GM12878 (cell line): ENCODE results near the gene RIC1. TPM values are rescaled to one million over a fixed set of nuclear protein-coding genes. Genes with fewer than 3 reads are reported as not detected.

Experiments used
- ATF3 ChIP-seq: IDR thresholded peaks from 2 replicates; pipeline ENCODE4 v1.6.1; 2011; ENCODE audit warnings: low read depth, mild to moderate bottlenecking, low read length, moderate library complexity, borderline replicate concordance; ENCODE audit errors: extremely low read depth
- BCLAF1 ChIP-seq: fragments of 450-650 bp; IDR thresholded peaks from 2 replicates; pipeline ENCODE4 v1.6.1; 2017; ENCODE audit warnings: antibody characterized with exemption, mild to moderate bottlenecking, moderate library complexity
- BRCA1 ChIP-seq: IDR thresholded peaks from 2 replicates; pipeline ENCODE4 v1.6.1; 2011; ENCODE audit warnings: low read depth, low read length, improper control_type of control experiment
- CEBPB ChIP-seq, 2 experiments: fragments of 150-350 bp in 1 of 2; IDR thresholded peaks; 2 replicates each; pipeline ENCODE4 v1.6.1; 2012 to 2014; ENCODE audit warnings: low read depth in 2 of 2, low read length in 2 of 2, borderline replicate concordance in 1 of 2, inconsistent platforms in 1 of 2
- DPF2 ChIP-seq: fragments of 450-650 bp; IDR thresholded peaks from 2 replicates; pipeline ENCODE4 v1.6.1; 2017; ENCODE audit warnings: mild to moderate bottlenecking
- E2F4 ChIP-seq: IDR thresholded peaks from 2 replicates; pipeline ENCODE4 v1.6.1; 2012; ENCODE audit warnings: low read depth, low read length, improper control_type of control experiment
- FOXM1 ChIP-seq: IDR thresholded peaks from 2 replicates; pipeline ENCODE4 v1.6.1; 2012; ENCODE audit warnings: low read depth, mild to moderate bottlenecking, inconsistent platforms, low read length, moderate library complexity
- HDAC6 ChIP-seq: fragments of 200-600 bp; sonication (generic); IDR thresholded peaks from one replicate; pipeline ENCODE4 v1.8.0; 2017; ENCODE audit warnings: antibody characterized with exemption; ENCODE audit not compliant: unreplicated experiment
- KLF5 ChIP-seq: fragments of 450-650 bp; IDR thresholded peaks from 2 replicates; pipeline ENCODE4 v1.6.1; 2014; ENCODE audit warnings: mild to moderate bottlenecking; ENCODE audit not compliant: partially characterized antibody
- RBBP5 ChIP-seq: fragments of 200-600 bp; sonication (generic); conservative IDR thresholded peaks from 2 replicates; pipeline ENCODE4 v1.6.1; 2016
- SIX5 ChIP-seq: IDR thresholded peaks from 2 replicates; pipeline ENCODE4 v1.6.1; 2011; ENCODE audit warnings: mild to moderate bottlenecking, low read depth, low read length, moderate library complexity; ENCODE audit not compliant: severe bottlenecking
- TAF1 ChIP-seq: IDR thresholded peaks from 2 replicates; pipeline ENCODE4 v1.6.1; 2011; ENCODE audit warnings: mild to moderate bottlenecking, low read depth, low read length, borderline replicate concordance
- WRNIP1 ChIP-seq: IDR thresholded peaks from 2 replicates; pipeline ENCODE4 v1.6.1; 2011; ENCODE audit warnings: low read depth, low read length, improper control_type of control experiment, borderline replicate concordance
- ZBTB11 ChIP-seq: fragments of 450-650 bp; formaldehyde crosslinking; IDR thresholded peaks from 2 replicates; pipeline ENCODE4 v1.5.0; 2022; ENCODE audit warnings: mild to moderate bottlenecking, missing genetic modification characterization
- ZNF274 ChIP-seq: IDR thresholded peaks from one replicate; pipeline ENCODE4 v1.8.0; 2011; ENCODE audit not compliant: insufficient read length, insufficient read depth
- ZNF384 ChIP-seq: IDR thresholded peaks from 2 replicates; pipeline ENCODE4 v1.6.1; 2012; ENCODE audit warnings: low read depth, mild to moderate bottlenecking, low read length, improper control_type of control experiment, borderline replicate concordance
- ZNF592 ChIP-seq: fragments of 450-650 bp; IDR thresholded peaks from 2 replicates; pipeline ENCODE4 v1.6.1; 2017; ENCODE audit warnings: mild to moderate bottlenecking, moderate library complexity
- polyA plus RNA-seq, 11 experiments: library from polyadenylated mRNA; depleted of rRNA in 4 of 11; unstranded in 6 of 11; stranded (reverse) in 5 of 11; fragments of >200 nt; fragmentation: Nextera tagmentation in 4 of 11; fragmentation: Illumina TruSeq in 1 of 11; extraction: Ambion mirVana in 4 of 11; extraction: Trizol in 1 of 11; gene quantifications; 1 replicate in 1 of 11; 2 replicates in 10 of 11; pipeline versions ENCODE4 v1.2.1 to v1.2.3, GENCODE V29; 2011 to 2016; ENCODE audit warnings: inconsistent platforms in 2 of 11, missing spikeins in 2 of 11, low read depth in 1 of 11
- total RNA-seq, 4 experiments: library from RNA; depleted of rRNA in 3 of 4; stranded (reverse); fragments of >200 nt in 3 of 4; fragmentation: Illumina TruSeq in 1 of 4; extraction: Trizol in 1 of 4; gene quantifications; 2 replicates each; pipeline versions ENCODE4 v1.2.1 to v1.2.3, GENCODE V29; 2013 to 2021

The RIC1 gene
- total and polyA plus RNA-seq, 10 of the 15 experiments (the other 5 are each of a cell fraction or from before 2014, with no cell fraction given): 6.2 to 59.8 (median 33.3) TPM

GRCh38 chr9:5628530-5629311, at the start of gene RIC1 (continued):
- no peak for TF ChIP-seq BCLAF1
- TF ChIP-seq HDAC6: no peak
- TF ChIP-seq ZBTB11 (CRISPR knock-in tag): no peak
- TF ChIP-seq E2F4: no peak
- no peak for TF ChIP-seq SIX5
- peak; percentile 52; the same call in 1 of the 2 replicates for TF ChIP-seq ATF3
- no peak for TF ChIP-seq ZNF384
- TF ChIP-seq BRCA1: no peak
- no peak for TF ChIP-seq ZNF274
- no peak for TF ChIP-seq CEBPB (IDR thresholded peaks at IDR 0.05; ENCODE audit: borderline replicate concordance in 1 of 2, low read depth in 2 of 2, low read length in 2 of 2)
- peak; percentile 67; the same call in 1 of the 2 replicates for TF ChIP-seq DPF2
- peak; percentile 92 for TF ChIP-seq TAF1
- no peak for TF ChIP-seq RBBP5
- no peak for TF ChIP-seq WRNIP1
- no peak for TF ChIP-seq ZNF592
- TF ChIP-seq FOXM1: no peak
- no peak for TF ChIP-seq KLF5
